ENCODE data around the gene SLC17A9.

Gene SLC17A9

DNA sequence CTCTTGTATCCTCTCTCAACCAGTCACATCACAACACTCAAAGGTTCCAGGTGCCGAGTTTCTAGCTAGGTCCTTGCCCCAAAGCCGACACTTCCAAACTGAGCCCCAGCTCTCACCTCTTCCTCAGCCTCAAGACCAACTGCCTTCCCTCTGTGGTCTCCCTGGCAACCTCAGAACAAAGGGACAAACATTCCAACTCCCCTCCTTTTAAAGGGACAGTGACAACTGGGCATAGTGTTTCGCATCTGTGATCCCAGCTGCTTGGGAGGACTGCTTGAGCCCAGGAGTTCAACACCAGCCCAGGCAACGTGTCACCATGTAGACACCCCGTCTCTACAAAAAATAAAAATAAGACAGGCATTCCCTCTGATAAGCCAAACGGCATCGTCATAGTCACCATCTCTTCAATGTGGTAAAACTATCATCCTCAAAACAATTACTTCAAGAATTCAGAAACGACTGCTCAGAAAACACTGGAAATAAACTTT lies 37.5 kb upstream of the SLC17A9 start:
- DNase-seq (ENCODE audit: low read depth) = peak; percentile 51
- TF ChIP-seq, protein P1, sequence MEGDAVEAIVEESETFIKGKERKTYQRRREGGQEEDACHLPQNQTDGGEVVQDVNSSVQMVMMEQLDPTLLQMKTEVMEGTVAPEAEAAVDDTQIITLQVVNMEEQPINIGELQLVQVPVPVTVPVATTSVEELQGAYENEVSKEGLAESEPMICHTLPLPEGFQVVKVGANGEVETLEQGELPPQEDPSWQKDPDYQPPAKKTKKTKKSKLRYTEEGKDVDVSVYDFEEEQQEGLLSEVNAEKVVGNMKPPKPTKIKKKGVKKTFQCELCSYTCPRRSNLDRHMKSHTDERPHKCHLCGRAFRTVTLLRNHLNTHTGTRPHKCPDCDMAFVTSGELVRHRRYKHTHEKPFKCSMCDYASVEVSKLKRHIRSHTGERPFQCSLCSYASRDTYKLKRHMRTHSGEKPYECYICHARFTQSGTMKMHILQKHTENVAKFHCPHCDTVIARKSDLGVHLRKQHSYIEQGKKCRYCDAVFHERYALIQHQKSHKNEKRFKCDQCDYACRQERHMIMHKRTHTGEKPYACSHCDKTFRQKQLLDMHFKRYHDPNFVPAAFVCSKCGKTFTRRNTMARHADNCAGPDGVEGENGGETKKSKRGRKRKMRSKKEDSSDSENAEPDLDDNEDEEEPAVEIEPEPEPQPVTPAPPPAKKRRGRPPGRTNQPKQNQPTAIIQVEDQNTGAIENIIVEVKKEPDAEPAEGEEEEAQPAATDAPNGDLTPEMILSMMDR (conservative IDR thresholded peaks at IDR 0.05; ENCODE audit: low read depth, low read length) = no peak
- H3K4me3 ChIP-seq (ENCODE audit: low read depth, low read length) = no peak overlapping the region

DNA sequence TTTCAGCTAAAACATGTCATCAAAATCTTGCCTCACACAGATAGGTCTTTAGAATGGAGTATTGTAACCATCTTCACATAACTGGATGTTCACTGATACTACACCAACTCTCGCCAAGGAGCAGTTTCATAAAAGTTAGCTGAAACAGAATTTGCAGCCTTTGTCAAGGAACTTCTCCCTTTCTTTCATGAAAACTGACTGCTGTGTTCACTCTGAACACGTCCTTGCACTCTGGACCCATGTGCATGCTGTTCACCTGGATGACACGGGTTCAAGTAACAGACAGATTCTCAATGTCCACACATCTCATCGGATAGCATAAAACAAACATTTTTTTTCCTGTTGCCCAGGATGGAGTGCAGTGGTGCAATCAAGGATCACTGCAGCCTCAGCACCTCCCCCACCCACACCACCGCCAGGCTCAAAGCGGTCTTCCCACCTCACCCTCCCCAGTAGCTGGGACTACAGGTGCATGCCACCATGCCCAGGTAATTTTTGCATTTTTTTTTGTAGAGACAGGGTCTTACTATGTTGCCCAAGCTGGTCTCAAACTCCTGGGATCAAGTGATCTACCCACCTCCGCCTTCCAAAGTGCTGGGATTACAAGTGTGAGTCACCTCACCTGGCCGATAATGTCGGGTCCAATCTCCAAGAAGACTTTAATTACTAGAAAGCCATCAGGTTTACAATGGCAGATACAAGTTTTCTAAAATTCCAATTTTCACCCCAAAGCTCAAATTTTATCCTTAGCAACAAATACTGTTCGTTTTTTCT lies 35.6 kb upstream of the SLC17A9 start:
- TF ChIP-seq, protein P1 (conservative IDR thresholded peaks at IDR 0.05; ENCODE audit: low read depth, low read length) = no peak
- DNase-seq (ENCODE audit: low read depth) = no peak
- no peak overlapping the region for H3K4me3 ChIP-seq (ENCODE audit: low read depth, low read length)

DNA sequence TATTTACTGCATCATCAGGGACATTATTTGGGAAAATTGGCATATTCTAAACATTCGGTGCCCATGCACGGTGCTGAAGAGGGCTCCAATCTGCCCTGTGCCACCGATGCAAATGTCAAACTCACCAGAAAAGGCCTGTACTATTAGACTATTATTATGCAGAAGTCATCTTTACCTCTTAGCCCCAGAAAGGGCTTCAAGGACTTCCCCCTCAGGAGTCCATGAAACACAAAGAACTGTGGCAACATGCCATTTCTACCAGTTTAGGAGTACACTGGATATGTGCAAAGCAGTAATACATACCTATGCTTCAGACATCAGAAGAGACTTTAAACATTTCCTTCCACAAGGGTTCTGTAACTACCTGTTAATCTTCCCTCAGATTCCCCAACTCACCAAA lies 34.8 kb upstream of the SLC17A9 start:
- H3K4me3 ChIP-seq (ENCODE audit: low read depth, low read length) = no peak overlapping the region
- no peak for DNase-seq (ENCODE audit: low read depth)
- TF ChIP-seq, protein P1 (conservative IDR thresholded peaks at IDR 0.05; ENCODE audit: low read depth, low read length) = no peak

DNA sequence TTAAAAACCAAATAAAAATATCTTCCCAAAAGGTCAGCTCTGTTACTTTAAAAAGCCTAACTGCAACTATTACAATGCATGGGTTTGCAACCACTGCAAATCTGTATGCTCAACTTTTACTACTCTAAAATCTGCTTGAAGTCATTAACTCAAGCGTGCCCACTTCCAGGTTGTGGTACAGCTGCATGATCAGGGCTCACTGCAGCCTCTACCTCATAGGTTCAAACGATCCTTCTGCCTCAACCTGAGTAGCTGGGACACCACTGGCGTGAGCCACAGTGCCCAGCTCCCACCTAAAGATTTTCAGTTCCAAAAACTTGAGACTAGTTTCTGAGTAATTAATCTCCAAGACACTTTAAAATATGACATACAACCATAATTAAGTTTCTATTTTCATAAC lies 34.4 kb upstream of the SLC17A9 start:
- TF ChIP-seq, protein P1 (conservative IDR thresholded peaks at IDR 0.05; ENCODE audit: low read depth, low read length) = no peak
- H3K4me3 ChIP-seq (ENCODE audit: low read depth, low read length) = no peak overlapping the region
- DNase-seq (ENCODE audit: low read depth) = no peak

DNA sequence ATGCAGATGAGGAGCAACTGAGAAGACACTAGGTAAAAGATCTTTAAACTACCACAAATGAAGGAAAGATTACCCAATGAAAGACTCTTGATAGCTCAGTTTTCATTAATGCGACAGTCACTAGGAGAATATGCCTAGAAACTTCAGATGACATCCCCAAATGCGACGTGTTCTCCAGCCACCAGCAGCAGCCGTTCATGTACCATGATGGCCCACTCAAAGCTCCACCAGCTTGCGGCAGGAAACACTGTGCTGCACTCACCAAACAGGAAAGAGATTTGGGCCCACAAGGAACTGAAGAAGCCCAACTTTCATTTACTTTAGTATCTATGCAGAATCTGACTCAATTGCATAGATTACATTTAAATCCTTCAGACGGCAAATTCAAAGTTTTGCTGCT lies 33.7 kb upstream of the SLC17A9 start:
- TF ChIP-seq, protein P1 (conservative IDR thresholded peaks at IDR 0.05; ENCODE audit: low read depth, low read length) = no peak
- H3K4me3 ChIP-seq (ENCODE audit: low read depth, low read length) = no peak overlapping the region

DNA sequence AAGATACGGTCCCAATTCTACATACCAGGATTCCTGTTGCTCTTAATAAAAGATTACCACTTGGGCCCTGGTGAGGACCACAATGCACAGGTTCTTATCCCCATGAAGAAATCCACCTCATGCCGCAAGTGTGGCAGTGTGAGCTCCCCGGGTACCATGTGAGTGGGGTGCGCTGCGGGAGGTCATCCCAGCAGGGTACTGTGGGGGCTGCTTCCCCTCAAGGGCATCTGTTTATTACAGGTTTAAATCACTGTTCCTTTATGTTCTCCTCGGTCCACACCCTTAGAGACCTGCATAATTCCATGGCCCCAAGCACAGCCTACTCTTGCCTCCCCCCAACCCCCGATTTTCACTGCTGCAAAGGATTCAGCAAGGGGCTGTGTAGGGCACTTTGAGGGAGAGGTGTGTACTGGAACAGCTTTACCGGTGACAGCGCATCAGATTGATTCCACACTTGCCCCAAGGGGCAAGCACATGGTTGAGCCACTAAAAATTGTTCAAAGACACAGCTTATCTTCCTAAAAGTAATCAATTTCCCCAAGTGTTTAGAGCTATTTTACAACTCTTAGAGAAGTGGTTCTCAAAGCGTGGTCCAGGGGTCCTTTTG lies 32.4 kb upstream of the SLC17A9 start:
- DNase-seq (ENCODE audit: low read depth) = no peak
- H3K4me3 ChIP-seq (ENCODE audit: low read depth, low read length) = no peak overlapping the region
- TF ChIP-seq, protein P1 (conservative IDR thresholded peaks at IDR 0.05; ENCODE audit: low read depth, low read length) = no peak

More for the DNA sequence above, 33.7 kb upstream of the SLC17A9 start:
- no peak for DNase-seq (ENCODE audit: low read depth)

Data from choroid plexus epithelial cell (primary cell).